ENCODE results near the gene RASGEF1C. TPM values are rescaled to one million over a fixed set of nuclear protein-coding genes. Genes with fewer than 3 reads are reported as not detected.

RASGEF1C gene
- total RNA-seq, 2 experiments from 2014 or later, result not detected

DNA sequence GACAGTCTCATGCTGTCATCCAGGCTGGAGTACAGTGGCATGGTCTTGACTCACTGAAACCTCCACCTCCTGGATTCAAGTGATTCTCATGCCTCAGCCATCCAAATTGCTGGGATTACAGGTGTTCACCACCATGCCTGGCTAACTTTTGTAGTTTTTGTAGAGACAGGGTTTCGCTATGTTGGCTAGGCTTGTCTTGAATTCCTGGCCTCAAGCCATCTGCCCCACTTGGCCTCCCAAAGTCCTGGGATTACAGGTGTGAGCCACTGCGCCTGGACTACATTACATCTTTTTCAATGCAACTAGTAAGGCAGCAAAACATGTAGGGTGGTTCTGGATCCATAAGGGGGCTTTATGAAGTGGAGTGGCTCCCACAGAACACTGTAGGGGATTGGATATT, 29.6 kb upstream of the RASGEF1C start:
- no peak overlapping the region for H3K4me2 ChIP-seq (ENCODE audit: low read length)
- H3K9me2 ChIP-seq (ENCODE audit: insufficient read depth, low read length), result no peaks in the 10 kb centered on the region
- CTCF ChIA-PET (ENCODE audit: unreplicated experiment), result no interaction called here
- H3K79me2 ChIP-seq (ENCODE audit: insufficient read depth, low read depth, low read length), result no peaks in the 10 kb centered on the region
- TF ChIP-seq EZH2phosphoT487 (IDR thresholded peaks at IDR 0.05; ENCODE audit: borderline replicate concordance, low read depth, low read length), result no peak
- TF ChIP-seq, protein P1, sequence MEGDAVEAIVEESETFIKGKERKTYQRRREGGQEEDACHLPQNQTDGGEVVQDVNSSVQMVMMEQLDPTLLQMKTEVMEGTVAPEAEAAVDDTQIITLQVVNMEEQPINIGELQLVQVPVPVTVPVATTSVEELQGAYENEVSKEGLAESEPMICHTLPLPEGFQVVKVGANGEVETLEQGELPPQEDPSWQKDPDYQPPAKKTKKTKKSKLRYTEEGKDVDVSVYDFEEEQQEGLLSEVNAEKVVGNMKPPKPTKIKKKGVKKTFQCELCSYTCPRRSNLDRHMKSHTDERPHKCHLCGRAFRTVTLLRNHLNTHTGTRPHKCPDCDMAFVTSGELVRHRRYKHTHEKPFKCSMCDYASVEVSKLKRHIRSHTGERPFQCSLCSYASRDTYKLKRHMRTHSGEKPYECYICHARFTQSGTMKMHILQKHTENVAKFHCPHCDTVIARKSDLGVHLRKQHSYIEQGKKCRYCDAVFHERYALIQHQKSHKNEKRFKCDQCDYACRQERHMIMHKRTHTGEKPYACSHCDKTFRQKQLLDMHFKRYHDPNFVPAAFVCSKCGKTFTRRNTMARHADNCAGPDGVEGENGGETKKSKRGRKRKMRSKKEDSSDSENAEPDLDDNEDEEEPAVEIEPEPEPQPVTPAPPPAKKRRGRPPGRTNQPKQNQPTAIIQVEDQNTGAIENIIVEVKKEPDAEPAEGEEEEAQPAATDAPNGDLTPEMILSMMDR (conservative IDR thresholded peaks at IDR 0.05; ENCODE audit: low read length), result no peak
- no peak overlapping the region for H3K4me3 ChIP-seq (ENCODE audit: low read depth, low read length, poor library complexity, severe bottlenecking)
- no peak overlapping the region for H2AFZ ChIP-seq (ENCODE audit: low read length)
- intact Hi-C loops (cut with micrococcal nuclease; ENCODE audit: unreplicated experiment), result no loop called here
- no peaks in the 10 kb centered on the region for H3K9me3 ChIP-seq (ENCODE audit: low read length)
- DNase-seq (ENCODE audit: low spot score), result no peak
- H3K4me1 ChIP-seq (ENCODE audit: insufficient read depth, low read length, poor library complexity, severe bottlenecking), result no peaks in the 10 kb centered on the region
- no peak overlapping the region for H3K27ac ChIP-seq (ENCODE audit: low read depth, low read length, poor library complexity, severe bottlenecking)
- H3K36me3 ChIP-seq (ENCODE audit: insufficient read depth, low read length), result peaks cover 90% of the 10 kb centered on the region
- POLR2A ChIA-PET, result interaction anchor here (0.7 kb wide), 1 partner anchor 60 kb away, joined by 3 read pairs; no protein-coding TSS in a partner anchor
- no peaks in the 10 kb centered on the region for H4K20me1 ChIP-seq (ENCODE audit: insufficient read depth, low read length)
- no TSS peak for BruUV-seq (replicated peaks)

DNA sequence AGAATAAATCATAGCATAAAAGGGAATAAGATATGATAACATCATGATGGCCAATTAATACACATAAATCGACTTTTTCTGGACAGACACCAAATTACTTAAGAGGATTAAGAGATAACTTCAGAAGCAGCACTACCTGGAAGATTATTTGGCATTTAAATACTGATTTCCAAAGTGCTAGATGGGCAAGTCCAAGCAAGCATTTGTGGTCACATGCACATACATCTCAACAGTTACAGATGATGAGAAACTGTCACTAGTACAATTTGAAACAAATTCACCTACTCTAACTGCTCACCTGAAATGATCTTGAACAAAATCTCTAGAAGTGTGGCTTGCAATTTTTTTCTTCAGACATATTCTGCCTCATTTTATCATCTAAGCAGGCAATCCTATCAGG, 26.8 kb upstream of the RASGEF1C start:
- no peak overlapping the region for H3K4me3 ChIP-seq (ENCODE audit: low read depth, low read length, poor library complexity, severe bottlenecking)
- H3K9me2 ChIP-seq (ENCODE audit: insufficient read depth, low read length), result no peaks in the 10 kb centered on the region
- no peak overlapping the region for H2AFZ ChIP-seq (ENCODE audit: low read length)
- H3K79me2 ChIP-seq (ENCODE audit: insufficient read depth, low read depth, low read length), result no peaks in the 10 kb centered on the region
- peaks cover 63% of the 10 kb centered on the region for H3K36me3 ChIP-seq (ENCODE audit: insufficient read depth, low read length)
- H4K20me1 ChIP-seq (ENCODE audit: insufficient read depth, low read length), result no peaks in the 10 kb centered on the region
- H3K27ac ChIP-seq (ENCODE audit: low read depth, low read length, poor library complexity, severe bottlenecking), result no peak overlapping the region
- CTCF ChIA-PET (ENCODE audit: unreplicated experiment), result no interaction called here
- no peak for TF ChIP-seq EZH2phosphoT487 (IDR thresholded peaks at IDR 0.05; ENCODE audit: borderline replicate concordance, low read depth, low read length)
- TF ChIP-seq, protein P1 (conservative IDR thresholded peaks at IDR 0.05; ENCODE audit: low read length), result no peak
- DNase-seq (ENCODE audit: low spot score), result no peak
- H3K4me2 ChIP-seq (ENCODE audit: low read length), result no peak overlapping the region
- no peaks in the 10 kb centered on the region for H3K4me1 ChIP-seq (ENCODE audit: insufficient read depth, low read length, poor library complexity, severe bottlenecking)
- intact Hi-C loops (cut with micrococcal nuclease; ENCODE audit: unreplicated experiment), result no loop called here
- POLR2A ChIA-PET, result interaction anchor here (0.7 to 1.5 kb wide), 2 partner anchors 33 to 408 kb away, joined by 3 to 4 read pairs; no protein-coding TSS in a partner anchor
- H3K9me3 ChIP-seq (ENCODE audit: low read length), result no peaks in the 10 kb centered on the region
- BruUV-seq (replicated peaks), result TSS peak; percentile 53

DNA sequence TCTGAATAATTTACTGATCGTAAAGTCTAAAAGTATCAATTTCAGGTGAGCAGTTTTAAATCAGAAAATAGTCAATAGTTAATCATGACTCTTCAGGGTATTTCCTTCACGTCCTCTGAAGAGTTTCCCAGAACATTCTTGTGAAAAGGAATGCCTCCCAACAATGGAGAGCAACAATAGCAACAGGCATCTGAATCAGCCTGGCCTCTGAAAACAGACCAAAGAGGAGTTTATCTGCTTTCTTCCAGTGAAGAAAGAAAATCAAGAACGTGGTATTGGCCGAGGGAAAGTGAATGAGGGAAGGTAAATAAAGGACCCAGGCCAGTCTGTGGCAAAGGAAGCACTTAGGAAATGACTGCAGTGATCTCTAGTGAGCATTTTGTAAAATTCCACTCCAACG, 26.1 kb upstream of the RASGEF1C start:
- ChIA-PET POLR2A (interaction anchor here (0.7 to 1.5 kb wide), 3 partner anchors 9 to 407 kb away, joined by 3 to 4 read pairs (median 3); no protein-coding TSS in a partner anchor), CTCF (ENCODE audit: unreplicated experiment) (no interaction called here)
- Histone ChIP-seq H2AFZ (ENCODE audit: low read length) (no peak overlapping the region), H3K79me2 (ENCODE audit: insufficient read depth, low read depth, low read length) (no peaks in the 10 kb centered on the region), H3K4me2 (ENCODE audit: low read length) (no peak overlapping the region), H4K20me1 (ENCODE audit: insufficient read depth, low read length) (no peaks in the 10 kb centered on the region), H3K9me3 (ENCODE audit: low read length) (no peaks in the 10 kb centered on the region), H3K27ac (ENCODE audit: low read depth, low read length, poor library complexity, severe bottlenecking) (no peak overlapping the region), H3K4me3 (ENCODE audit: low read depth, low read length, poor library complexity, severe bottlenecking) (no peak overlapping the region), H3K36me3 (ENCODE audit: insufficient read depth, low read length) (peaks cover 56% of the 10 kb centered on the region), H3K4me1 (ENCODE audit: insufficient read depth, low read length, poor library complexity, severe bottlenecking) (no peaks in the 10 kb centered on the region), H3K9me2 (ENCODE audit: insufficient read depth, low read length) (no peaks in the 10 kb centered on the region)
- no peak for DNase-seq (ENCODE audit: low spot score)
- TF ChIP-seq, protein P1 (conservative IDR thresholded peaks at IDR 0.05; ENCODE audit: low read length), result no peak
- no peak for TF ChIP-seq EZH2phosphoT487 (IDR thresholded peaks at IDR 0.05; ENCODE audit: borderline replicate concordance, low read depth, low read length)
- intact Hi-C loops (cut with micrococcal nuclease; ENCODE audit: unreplicated experiment), result no loop called here
- BruUV-seq (replicated peaks), result no TSS peak
